Naive thymus-derived CD8-positive, alpha-beta T cell (primary cell): ENCODE results near the gene KIF26B. TPM values are rescaled to one million over a fixed set of nuclear protein-coding genes. Genes with fewer than 3 reads are reported as not detected.

Experiments
- ATAC-seq, 2 donors: fragments of 150-1000 bp; cut with Tn5 transposase in 1 of 2; sonication (Bioruptor Pico), chemical (Tn5 transposase) in 1 of 2; 1 replicate in 1 of 2; 2 replicates in 1 of 2; pipeline ENCODE4 v1.10.0; 2021; ENCODE audit warnings: mild to moderate bottlenecking in 2 of 2, moderate library complexity in 2 of 2
- POLR2A ChIA-PET: fragments of 350-600 bp; sonication (Branson Sonifier 250); formaldehyde crosslinking; loops from one replicate; lab custom pipeline; 2021; ENCODE audit warnings: antibody characterized with exemption; lab: Charles Lee
- DNase-seq, 10 donors: peaks; one replicate each; pipeline versions ENCODE4 v3.0.0 to v3.0.0-alpha.2; 2020 to 2022
- H3K27ac Mint-ChIP-seq, 10 donors: one replicate each; pipeline ENCODE4 v1.8.0; 2020 to 2022; ENCODE audit warnings: mild to moderate bottlenecking in 10 of 10, mixed read lengths in 10 of 10, moderate library complexity in 4 of 10, inconsistent platforms in 1 of 10
- H3K27me3 Mint-ChIP-seq, 5 donors: one replicate each; pipeline ENCODE4 v1.8.0; 2021 to 2022; ENCODE audit warnings: mixed read lengths in 5 of 5
- H3K36me3 Mint-ChIP-seq, 3 donors: one replicate each; pipeline ENCODE4 v1.8.0; 2020 to 2022; ENCODE audit warnings: mixed read lengths in 3 of 3, mild to moderate bottlenecking in 2 of 3, inconsistent platforms in 1 of 3
- H3K4me1 Mint-ChIP-seq, 4 donors: one replicate each; pipeline ENCODE4 v1.8.0; 2021 to 2022; ENCODE audit warnings: mixed read lengths in 4 of 4
- H3K4me3 Mint-ChIP-seq, 10 donors: one replicate each; pipeline ENCODE4 v1.8.0; 2020 to 2022; ENCODE audit warnings: mild to moderate bottlenecking in 10 of 10, mixed read lengths in 10 of 10, moderate library complexity in 6 of 10, inconsistent platforms in 1 of 10
- H3K9me3 Mint-ChIP-seq, 9 donors: one replicate each; pipeline ENCODE4 v1.8.0; 2020 to 2022; ENCODE audit warnings: mixed read lengths in 9 of 9, mild to moderate bottlenecking in 3 of 9, inconsistent platforms in 1 of 9, moderate library complexity in 1 of 9
- polyA plus RNA-seq, 3 donors: library from polyadenylated mRNA; unstranded; fragments of 300-500 nt; fragmentation: Illumina TruSeq; gene quantifications; one replicate each; pipeline ENCODE4 v1.2.3, GENCODE V29; 2021
- total RNA-seq, 8 experiments: library from RNA in 2 of 8; stranded (reverse) in 2 of 8; gene quantifications; one replicate each; pipeline ENCODE4 v1.2.3 and lab custom pipeline; 2021 to 2026

Gene KIF26B
- total and polyA plus RNA-seq, 5 experiments from 2014 or later = 0.08 to 0.16 TPM; not detected in 3

GRCh38 chr1:245542365-245542764 lies 387.6 kb downstream of the KIF26B start:
- Mint-ChIP-seq H3K27me3 (peaks cover 0 to 5% (median 2%) of the 10 kb centered on the region in 5 donors), H3K9me3 (peaks cover 0 to 2% (median 0%) of the 10 kb centered on the region in 9 donors), H3K4me3 (no peak overlapping the region), H3K36me3 (no peaks in the 10 kb centered on the region), H3K27ac (no peak overlapping the region), H3K4me1 (peaks cover 0 to 2% (median 0%) of the 10 kb centered on the region in 4 donors)
- DNase-seq (no peak), ATAC-seq (no peak)
- POLR2A ChIA-PET = no interaction called here

GRCh38 chr1:245544236-245544635 lies 389.5 kb downstream of the KIF26B start:
- peaks cover 0 to 12% (median 4%) of the 10 kb centered on the region in 5 donors for H3K27me3 Mint-ChIP-seq
- DNase-seq (no peak), ATAC-seq (no peak)
- POLR2A ChIA-PET = no interaction called here
- H3K4me3 Mint-ChIP-seq = no peak overlapping the region
- H3K27ac Mint-ChIP-seq = no peak overlapping the region
- peaks cover 0 to 2% (median 0%) of the 10 kb centered on the region in 4 donors for H3K4me1 Mint-ChIP-seq
- H3K36me3 Mint-ChIP-seq = no peaks in the 10 kb centered on the region
- H3K9me3 Mint-ChIP-seq = no peaks in the 10 kb centered on the region

- H3K36me3 Mint-ChIP-seq = no peaks in the 10 kb centered on the region
- peaks cover 0 to 2% (median 0%) of the 10 kb centered on the region in 4 donors for H3K4me1 Mint-ChIP-seq
- H3K27me3 Mint-ChIP-seq = peaks cover 0 to 18% (median 7%) of the 10 kb centered on the region in 5 donors
- ATAC-seq (no peak), DNase-seq (no peak)
- no peak overlapping the region for H3K4me3 Mint-ChIP-seq
- H3K27ac Mint-ChIP-seq = no peak overlapping the region
- peaks cover 0 to 1% (median 0%) of the 10 kb centered on the region in 9 donors for H3K9me3 Mint-ChIP-seq
- POLR2A ChIA-PET = no interaction called here
Observed at GRCh38 chr1:245546875-245547274, 392.1 kb downstream of the KIF26B start.

- DNase-seq (no peak), ATAC-seq (no peak)
- Mint-ChIP-seq H3K27me3 (peaks cover 0 to 23% (median 7%) of the 10 kb centered on the region in 5 donors), H3K4me3 (no peak overlapping the region), H3K9me3 (peaks cover 0 to 2% (median 0%) of the 10 kb centered on the region in 9 donors), H3K4me1 (peaks cover 0 to 2% (median 0%) of the 10 kb centered on the region in 4 donors), H3K27ac (no peak overlapping the region), H3K36me3 (no peaks in the 10 kb centered on the region)
- POLR2A ChIA-PET = no interaction called here
Observed at GRCh38 chr1:245549996-245550719, 395.4 kb downstream of the KIF26B start.

GRCh38 chr1:245550720-245551043 lies 395.9 kb downstream of the KIF26B start:
- no peak for DNase-seq
- no peaks in the 10 kb centered on the region for H3K36me3 Mint-ChIP-seq
- H3K27me3 Mint-ChIP-seq = peaks cover 0 to 23% (median 7%) of the 10 kb centered on the region in 5 donors
- H3K27ac Mint-ChIP-seq = no peak overlapping the region
- peaks cover 0 to 2% (median 0%) of the 10 kb centered on the region in 4 donors for H3K4me1 Mint-ChIP-seq
- POLR2A ChIA-PET = no interaction called here
- no peak overlapping the region for H3K4me3 Mint-ChIP-seq
- no peak for ATAC-seq
- H3K9me3 Mint-ChIP-seq = peaks cover 0 to 2% (median 0%) of the 10 kb centered on the region in 9 donors

GRCh38 chr1:245551536-245551935 lies 396.8 kb downstream of the KIF26B start:
- ATAC-seq = no peak
- Mint-ChIP-seq H3K4me1 (peaks cover 0 to 2% (median 0%) of the 10 kb centered on the region in 4 donors), H3K9me3 (peaks cover 0 to 2% (median 0%) of the 10 kb centered on the region in 9 donors), H3K4me3 (no peak overlapping the region), H3K27me3 (peaks cover 0 to 23% (median 7%) of the 10 kb centered on the region in 5 donors), H3K27ac (no peak overlapping the region), H3K36me3 (no peaks in the 10 kb centered on the region)
- POLR2A ChIA-PET = no interaction called here
- DNase-seq = no peak

- POLR2A ChIA-PET = no interaction called here
- no peaks in the 10 kb centered on the region for H3K4me1 Mint-ChIP-seq
- H3K27ac Mint-ChIP-seq = no peak overlapping the region
- DNase-seq (no peak), ATAC-seq (no peak)
- no peaks in the 10 kb centered on the region for H3K36me3 Mint-ChIP-seq
- peaks cover 0 to 20% (median 7%) of the 10 kb centered on the region in 5 donors for H3K27me3 Mint-ChIP-seq
- H3K9me3 Mint-ChIP-seq = peaks cover 0 to 2% (median 0%) of the 10 kb centered on the region in 9 donors
- no peak overlapping the region for H3K4me3 Mint-ChIP-seq
Observed at GRCh38 chr1:245552331-245552730, 397.5 kb downstream of the KIF26B start.

GRCh38 chr1:245556057-245556456 lies 401.3 kb downstream of the KIF26B start:
- peaks cover 0 to 8% (median 2%) of the 10 kb centered on the region in 5 donors for H3K27me3 Mint-ChIP-seq
- H3K27ac Mint-ChIP-seq = no peak overlapping the region
- DNase-seq = no peak
- peaks cover 0 to 2% (median 0%) of the 10 kb centered on the region in 9 donors for H3K9me3 Mint-ChIP-seq
- POLR2A ChIA-PET = no interaction called here
- H3K4me3 Mint-ChIP-seq = no peak overlapping the region
- H3K4me1 Mint-ChIP-seq = no peaks in the 10 kb centered on the region
- no peaks in the 10 kb centered on the region for H3K36me3 Mint-ChIP-seq
- no peak for ATAC-seq

- ATAC-seq = no peak
- H3K4me3 Mint-ChIP-seq = no peak overlapping the region
- H3K27ac Mint-ChIP-seq = no peak overlapping the region
- H3K36me3 Mint-ChIP-seq = no peaks in the 10 kb centered on the region
- peaks cover 0 to 8% (median 0%) of the 10 kb centered on the region in 5 donors for H3K27me3 Mint-ChIP-seq
- POLR2A ChIA-PET = no interaction called here
- no peaks in the 10 kb centered on the region for H3K4me1 Mint-ChIP-seq
- no peaks in the 10 kb centered on the region for H3K9me3 Mint-ChIP-seq
- DNase-seq = no peak
Observed at GRCh38 chr1:245558069-245558468, 403.3 kb downstream of the KIF26B start.

GRCh38 chr1:245560316-245560859 lies 405.6 kb downstream of the KIF26B start:
- no peaks in the 10 kb centered on the region for H3K9me3 Mint-ChIP-seq
- no peak overlapping the region for H3K4me3 Mint-ChIP-seq
- DNase-seq = no peak
- H3K36me3 Mint-ChIP-seq = no peaks in the 10 kb centered on the region
- POLR2A ChIA-PET = no interaction called here
- no peak overlapping the region for H3K27ac Mint-ChIP-seq
- ATAC-seq = no peak
- no peaks in the 10 kb centered on the region for H3K4me1 Mint-ChIP-seq
- H3K27me3 Mint-ChIP-seq = peaks cover 0 to 6% (median 2%) of the 10 kb centered on the region in 5 donors

- Mint-ChIP-seq H3K4me1 (no peaks in the 10 kb centered on the region), H3K4me3 (no peak overlapping the region), H3K27ac (no peak overlapping the region), H3K36me3 (no peaks in the 10 kb centered on the region), H3K9me3 (peaks cover 0 to 2% (median 0%) of the 10 kb centered on the region in 9 donors), H3K27me3 (peaks cover 0 to 6% (median 2%) of the 10 kb centered on the region in 5 donors)
- POLR2A ChIA-PET = no interaction called here
- DNase-seq = no peak
- ATAC-seq = no peak
Observed at GRCh38 chr1:245561665-245562234, 407.0 kb downstream of the KIF26B start.

GRCh38 chr1:245566134-245566533 lies 411.3 kb downstream of the KIF26B start:
- ATAC-seq (no peak), DNase-seq (no peak)
- peaks cover 0 to 1% (median 0%) of the 10 kb centered on the region in 4 donors for H3K4me1 Mint-ChIP-seq
- H3K4me3 Mint-ChIP-seq = no peak overlapping the region
- peaks cover 0 to 5% (median 0%) of the 10 kb centered on the region in 5 donors for H3K27me3 Mint-ChIP-seq
- POLR2A ChIA-PET = no interaction called here
- H3K27ac Mint-ChIP-seq = no peak overlapping the region
- H3K9me3 Mint-ChIP-seq = peaks cover 0 to 2% (median 0%) of the 10 kb centered on the region in 9 donors
- H3K36me3 Mint-ChIP-seq = no peaks in the 10 kb centered on the region

- ATAC-seq (no peak), DNase-seq (no peak)
- no peak overlapping the region for H3K27ac Mint-ChIP-seq
- H3K36me3 Mint-ChIP-seq = no peaks in the 10 kb centered on the region
- no peak overlapping the region for H3K4me3 Mint-ChIP-seq
- peaks cover 0 to 2% (median 0%) of the 10 kb centered on the region in 9 donors for H3K9me3 Mint-ChIP-seq
- H3K27me3 Mint-ChIP-seq = peaks cover 0 to 5% (median 0%) of the 10 kb centered on the region in 5 donors
- peaks cover 0 to 1% (median 0%) of the 10 kb centered on the region in 4 donors for H3K4me1 Mint-ChIP-seq
- POLR2A ChIA-PET = no interaction called here
Observed at GRCh38 chr1:245566952-245567351, 412.2 kb downstream of the KIF26B start.
